Prostate gland (tissue), 2 donors: ENCODE data around the gene TMPRSS12. TPM values are rescaled to one million over a fixed set of nuclear protein-coding genes. Genes with fewer than 3 reads are reported as not detected.
A peak's percentile ranks its signal among the peaks of the same experiment; 100 is the strongest.

Source experiments
- DNase-seq: peaks from one replicate; pipeline ENCODE4 v3.0.0-alpha.2; 2019; ENCODE audit warnings: low spot score
- H3K27ac ChIP-seq, 2 donors: fragments of 200-600 bp; sonication (generic); 2 replicates each; pipeline ENCODE4 v1.5.1; 2017 to 2019
- H3K27me3 ChIP-seq: fragments of 200-600 bp; sonication (generic); replicated peaks from 2 replicates; pipeline ENCODE4 v1.5.1; 2019; ENCODE audit not compliant: insufficient read depth
- H3K36me3 ChIP-seq, 2 donors: fragments of 200-600 bp; sonication (generic); 1 replicate in 1 of 2; 2 replicates in 1 of 2; pipeline versions ENCODE4 v1.5.1 to v1.8.1; 2017 to 2019
- H3K4me1 ChIP-seq: fragments of 200-600 bp; sonication (generic); replicated peaks from 2 replicates; pipeline ENCODE4 v1.5.1; 2019
- H3K4me3 ChIP-seq, 2 donors: fragments of 200-600 bp; sonication (generic); 2 replicates each; pipeline ENCODE4 v1.5.1; 2017 to 2019
- H3K9me3 ChIP-seq: fragments of 200-600 bp; sonication (generic); 2 replicates; pipeline ENCODE4 v1.5.1; 2017
- CTCF ChIP-seq, 4 experiments: fragments of 200-600 bp in 2 of 4; fragments of 450-650 bp in 2 of 4; sonication (generic) in 2 of 4; IDR thresholded peaks; 1 replicate in 3 of 4; 2 replicates in 1 of 4; pipeline ENCODE4 v1.5.1; 2016 to 2019; ENCODE audit warnings: antibody characterized with exemption in 4 of 4, mild to moderate bottlenecking in 2 of 4, moderate library complexity in 2 of 4
- POLR2A ChIP-seq: fragments of 450-650 bp; IDR thresholded peaks from one replicate; pipeline ENCODE4 v1.6.1; 2016; ENCODE audit warnings: antibody characterized with exemption, mild to moderate bottlenecking
- POLR2AphosphoS5 ChIP-seq: sonication (generic); formaldehyde crosslinking; IDR thresholded peaks from one replicate; pipeline ENCODE4 v1.6.1; 2017; ENCODE audit warnings: antibody characterized with exemption
- WGBS: methylation state at CpG from one replicate; pipeline ENCODE4 v1.1.5; 2018; 5-methylcytosine and 5-hydroxymethylcytosine counted together
- intact Hi-C: fragments of 100-400 bp; cut with DNase I; formaldehyde crosslinking; loops from one replicate; pipeline ENCODE4 v1.14.2; 2022
- total RNA-seq, 2 donors: library from RNA; depleted of rRNA; stranded (reverse); fragments of >200 nt; gene quantifications; one replicate each; pipeline ENCODE4 v1.1.0, GENCODE V29; 2016

Gene TMPRSS12
- total RNA-seq, 2 donors from 2014 or later: 0.68 to 1.2 TPM

GRCh38 chr12:50932787-50933280, 90.1 kb downstream of the TMPRSS12 start:
- Histone ChIP-seq H3K27ac (no peak overlapping the region), H3K4me3 (no peak overlapping the region), H3K36me3 (no peaks in the 10 kb centered on the region), H3K27me3 (no peaks in the 10 kb centered on the region), H3K4me1 (no peaks in the 10 kb centered on the region), H3K9me3 (no peaks in the 10 kb centered on the region)
- intact Hi-C loops: no loop called here
- TF ChIP-seq POLR2A: no peak
- no peak for TF ChIP-seq POLR2AphosphoS5
- no peak for TF ChIP-seq CTCF (IDR thresholded peaks at IDR 0.05)
- 49% methylated on average over 2 of the region's 2 CpGs for WGBS
- DNase-seq: no peak

- Histone ChIP-seq H3K4me3 (no peak overlapping the region), H3K36me3 (no peaks in the 10 kb centered on the region), H3K9me3 (no peaks in the 10 kb centered on the region), H3K27ac (no peak overlapping the region), H3K4me1 (no peaks in the 10 kb centered on the region), H3K27me3 (no peaks in the 10 kb centered on the region)
- intact Hi-C loops: no loop called here
- no peak for DNase-seq
- no peak for TF ChIP-seq CTCF (IDR thresholded peaks at IDR 0.05)
- no peak for TF ChIP-seq POLR2A
- no peak for TF ChIP-seq POLR2AphosphoS5
- WGBS: 100% methylated on average over 2 of the region's 2 CpGs
Measured at GRCh38 chr12:50933459-50934124, 90.9 kb downstream of the TMPRSS12 start.

GRCh38 chr12:50934371-50934851, 91.7 kb downstream of the TMPRSS12 start:
- no peak for TF ChIP-seq POLR2A
- TF ChIP-seq POLR2AphosphoS5: no peak
- no peak for TF ChIP-seq CTCF (IDR thresholded peaks at IDR 0.05)
- H3K9me3 ChIP-seq: no peaks in the 10 kb centered on the region
- no peak overlapping the region for H3K4me3 ChIP-seq
- H3K27me3 ChIP-seq: no peaks in the 10 kb centered on the region
- no peak for DNase-seq
- H3K4me1 ChIP-seq: no peaks in the 10 kb centered on the region
- peak overlapping the region; percentile 25 to 59 for H3K27ac ChIP-seq
- intact Hi-C loops: no loop called here
- no peaks in the 10 kb centered on the region for H3K36me3 ChIP-seq
- 25% methylated on average over 3 of the region's 3 CpGs for WGBS

GRCh38 chr12:50934981-50935807, 92.5 kb downstream of the TMPRSS12 start:
- DNase-seq: no peak
- H3K4me1 ChIP-seq: no peaks in the 10 kb centered on the region
- 50% methylated on average over 6 of the region's 6 CpGs for WGBS
- peak overlapping the region; percentile 25 to 59 for H3K27ac ChIP-seq
- H3K4me3 ChIP-seq: no peak overlapping the region
- H3K27me3 ChIP-seq: no peaks in the 10 kb centered on the region
- no peak for TF ChIP-seq POLR2A
- TF ChIP-seq CTCF (IDR thresholded peaks at IDR 0.05): no peak
- no peak for TF ChIP-seq POLR2AphosphoS5
- intact Hi-C loops: no loop called here
- H3K9me3 ChIP-seq: no peaks in the 10 kb centered on the region
- no peaks in the 10 kb centered on the region for H3K36me3 ChIP-seq
